ENCODE data around the gene PSAT1.

The PSAT1 gene

DNA sequence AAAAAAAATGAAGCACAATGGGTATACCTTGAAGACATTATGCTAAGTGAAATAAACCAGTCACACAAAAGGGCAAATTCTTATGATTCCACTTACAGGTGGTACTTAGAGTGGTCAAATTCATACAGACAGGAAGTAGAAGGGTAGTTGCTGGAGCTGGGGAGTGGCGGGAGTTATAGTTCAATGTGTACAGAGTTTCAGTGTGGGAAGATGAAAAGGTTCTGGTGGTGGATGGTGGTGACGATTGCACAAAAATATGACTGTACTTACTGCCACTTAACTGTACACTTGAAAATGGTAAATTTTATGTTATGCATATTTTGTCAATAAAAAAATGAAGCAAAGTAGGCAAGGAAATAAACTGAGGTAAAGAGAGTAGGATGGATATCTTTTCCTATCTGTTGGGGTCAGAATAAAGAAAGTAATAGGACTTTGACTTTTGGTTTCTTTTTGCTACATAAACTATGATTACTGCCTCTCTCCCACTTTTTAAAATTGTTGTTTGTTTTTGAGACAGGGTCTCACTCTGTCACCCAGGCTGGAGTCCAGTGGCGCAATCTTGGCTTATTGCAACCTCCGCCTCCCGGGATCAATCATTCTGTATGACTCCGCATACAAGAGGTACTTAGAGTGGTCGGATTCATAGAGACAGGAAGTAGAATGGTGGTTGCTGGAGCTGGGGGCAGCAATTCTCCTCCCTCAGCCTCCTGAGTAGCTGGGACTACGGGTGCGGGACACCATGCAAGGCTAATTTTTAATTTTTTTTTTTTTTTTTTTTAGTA, 4.0 kb upstream of the PSAT1 start:
- DNase-seq, result no peak

DNA sequence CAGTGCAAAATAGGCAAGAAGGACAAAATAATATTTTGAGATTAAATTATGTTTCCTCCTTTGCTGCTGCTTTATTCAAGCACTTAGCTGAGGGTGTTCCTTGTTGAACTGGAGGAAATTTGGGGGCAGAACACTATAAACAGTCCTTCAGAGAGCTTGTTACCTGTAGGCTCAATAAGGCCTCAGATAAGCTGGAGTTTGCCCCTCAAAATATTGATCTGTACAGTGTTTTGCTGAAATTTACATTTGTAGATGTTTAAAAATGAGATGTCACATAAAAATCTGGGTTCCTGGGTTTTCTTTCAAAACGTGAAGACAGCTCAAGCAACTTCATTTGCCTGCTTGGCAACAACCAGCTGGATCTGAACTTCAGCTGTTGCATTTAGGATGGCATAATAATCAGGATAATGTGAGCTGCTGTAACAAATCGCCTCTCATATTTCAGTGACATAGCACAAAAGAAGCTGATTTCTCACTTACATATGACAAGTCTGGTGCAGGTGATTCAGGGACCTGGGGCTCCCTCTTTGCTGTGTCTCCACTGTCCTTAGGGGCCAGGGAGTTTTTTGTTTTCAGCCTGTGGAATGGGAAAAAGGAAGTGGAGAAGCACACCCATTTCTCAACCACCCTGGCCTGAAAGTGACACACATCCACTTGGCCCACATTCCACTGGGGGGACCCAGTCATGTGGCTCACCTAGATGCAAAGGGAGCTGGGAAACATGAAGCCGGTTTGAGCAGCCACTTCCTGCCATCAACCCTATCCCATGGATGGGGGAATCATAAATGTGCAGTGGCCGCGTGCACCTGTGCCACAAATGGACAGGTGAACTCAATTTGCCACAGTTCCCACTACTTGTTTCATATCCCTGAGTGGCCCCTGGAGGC, 2.4 kb upstream of the PSAT1 start:
- peak in 1 of 2 experiments; percentile 3 for DNase-seq

DNA sequence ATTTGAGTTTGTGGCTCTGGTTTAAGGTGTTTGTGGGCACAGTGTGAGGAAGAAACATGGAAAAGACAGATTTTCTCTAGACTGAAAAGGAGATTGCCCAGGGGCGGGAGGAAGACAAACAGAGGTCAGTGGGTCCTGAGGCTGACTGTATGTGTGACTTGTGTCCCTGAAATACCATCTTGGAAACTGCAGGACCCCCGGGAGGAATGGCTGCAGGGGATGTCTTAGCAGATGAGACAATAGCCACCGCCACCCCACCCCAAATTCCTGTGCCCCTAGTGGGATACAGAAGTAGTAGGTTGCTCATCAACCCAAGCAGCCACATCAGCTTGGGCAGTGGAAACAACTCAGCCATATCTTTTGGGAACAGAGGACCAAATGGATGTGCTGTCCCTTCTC, 1.7 kb upstream of the PSAT1 start:
- DNase-seq, result peak in 1 of 2 experiments; percentile 14

DNA sequence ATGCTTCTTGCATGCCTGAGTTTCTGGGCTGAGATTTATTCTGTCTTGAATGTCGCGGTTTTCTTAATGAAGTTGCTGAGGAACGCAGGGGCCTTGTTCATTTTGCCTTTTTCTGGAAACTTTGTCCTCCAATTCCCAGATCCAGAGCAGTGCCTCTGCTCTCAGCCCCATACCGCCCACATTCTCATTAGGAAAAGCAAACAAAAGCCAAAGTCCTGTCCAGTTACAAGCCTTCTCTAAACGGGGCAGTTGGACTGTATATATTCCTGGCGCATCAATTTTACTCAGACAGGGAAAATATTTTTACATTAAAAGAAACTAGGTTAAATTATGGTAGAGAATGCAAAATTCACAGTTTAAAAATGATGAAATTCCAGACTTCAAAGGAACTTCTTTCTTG, 1.2 kb upstream of the PSAT1 start:
- peak in 1 of 2 experiments; percentile 13 for DNase-seq

DNA sequence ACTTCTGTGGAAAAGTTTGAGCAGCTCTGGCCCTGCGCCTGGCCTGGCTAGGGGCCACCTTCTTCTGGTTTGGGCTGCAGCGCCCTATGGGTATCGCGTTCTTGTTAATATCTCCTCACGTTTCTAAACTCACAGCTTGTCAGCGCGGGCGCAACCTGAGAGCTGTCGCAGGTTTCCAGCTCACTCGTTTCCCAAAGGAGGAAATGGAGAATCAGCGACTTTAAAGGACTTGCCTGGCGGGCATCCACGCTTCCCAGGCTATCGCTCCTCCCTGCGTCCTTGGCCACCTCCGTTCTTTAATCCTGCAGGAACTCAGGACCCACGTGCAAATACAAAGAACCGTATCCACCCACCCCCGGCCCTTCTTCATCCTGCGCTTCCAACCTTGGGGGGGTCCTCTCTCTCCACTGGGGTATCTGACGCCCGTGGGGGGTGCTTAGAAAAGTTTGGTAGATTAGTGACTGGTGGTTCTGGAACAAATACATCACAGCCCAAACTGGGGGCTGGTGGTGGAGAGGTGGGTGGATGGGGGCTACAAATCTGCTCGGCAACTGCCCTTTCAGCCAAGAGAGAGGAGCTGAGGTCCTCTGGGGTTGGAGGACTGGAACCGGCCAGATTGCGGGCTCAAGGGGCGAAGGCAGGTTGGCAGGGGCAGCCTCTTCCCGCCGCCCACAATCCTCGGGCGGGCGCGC, 578 bp upstream of the PSAT1 start:
- DNase-seq, result peak; percentile 48 to 51

DNA sequence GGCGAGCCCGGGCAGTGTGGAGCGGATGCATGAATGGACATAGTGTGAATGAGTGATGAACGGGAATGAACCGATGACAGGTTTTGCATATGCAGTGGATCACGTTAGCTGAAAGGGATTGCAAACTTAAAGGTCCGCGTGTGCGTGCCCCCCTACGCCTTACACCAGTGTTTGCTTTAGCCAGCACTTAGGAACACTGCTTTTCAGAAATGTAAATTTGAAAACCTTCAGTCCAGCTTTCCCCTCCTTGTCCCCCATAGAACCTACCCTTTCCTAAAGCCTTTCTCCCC, 692 bp downstream of the PSAT1 start:
- no peak for DNase-seq

DNA sequence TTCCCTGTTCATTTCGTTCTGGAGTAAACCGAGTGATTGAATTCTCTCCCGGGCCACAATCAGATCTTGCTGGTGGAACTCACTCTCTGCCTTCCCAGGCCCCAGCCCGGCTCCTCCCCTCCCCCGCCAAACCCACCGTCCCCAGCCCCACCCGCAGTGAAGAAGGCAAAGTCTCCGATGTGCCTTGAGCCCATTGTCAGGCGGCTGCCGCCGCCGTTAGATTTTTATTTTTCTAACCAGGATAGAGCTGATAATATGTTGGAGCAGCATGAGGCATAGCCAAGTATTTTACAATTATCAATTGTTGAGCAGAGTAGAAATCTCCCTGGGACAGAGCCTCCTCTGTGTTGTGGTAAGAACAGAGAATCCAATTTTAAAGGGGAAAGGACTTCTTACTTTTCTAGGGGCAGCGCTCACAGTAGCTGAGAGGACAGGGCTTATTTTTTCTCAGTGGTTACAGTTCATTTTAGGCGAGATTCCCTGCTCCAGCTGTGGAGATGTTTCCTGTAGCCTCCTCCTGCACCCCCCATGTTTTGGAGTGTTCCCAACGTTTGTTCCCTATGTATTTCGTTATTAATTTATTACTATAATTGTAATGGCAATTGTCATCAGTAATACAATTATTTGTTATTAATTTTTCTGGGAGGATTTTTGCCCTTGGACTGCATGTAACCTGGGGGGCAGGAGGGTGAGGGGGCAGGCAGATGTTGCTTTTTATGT, 1.3 kb downstream of the PSAT1 start:
- DNase-seq, result peak; percentile 22 to 33

DNA sequence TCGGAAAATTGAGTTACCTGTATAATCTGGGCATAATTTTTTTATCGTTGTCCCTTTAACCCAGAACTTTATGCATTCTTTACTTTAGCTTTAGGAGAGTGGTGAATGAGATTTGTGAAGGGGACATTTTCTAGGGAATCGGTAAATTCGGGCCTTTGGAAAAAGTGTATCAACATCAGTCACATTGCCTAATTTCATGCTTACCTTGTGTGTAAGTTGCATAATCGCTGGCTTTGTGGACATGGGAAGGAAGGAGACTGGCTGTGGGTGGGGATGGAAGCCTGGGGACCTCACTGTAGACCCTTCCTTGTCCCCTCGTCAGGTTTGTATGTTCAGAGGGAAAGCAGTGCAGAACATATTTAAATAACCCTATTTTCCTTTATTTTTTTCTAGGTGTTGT, 3.3 kb downstream of the PSAT1 start:
- no peak for DNase-seq

DNA sequence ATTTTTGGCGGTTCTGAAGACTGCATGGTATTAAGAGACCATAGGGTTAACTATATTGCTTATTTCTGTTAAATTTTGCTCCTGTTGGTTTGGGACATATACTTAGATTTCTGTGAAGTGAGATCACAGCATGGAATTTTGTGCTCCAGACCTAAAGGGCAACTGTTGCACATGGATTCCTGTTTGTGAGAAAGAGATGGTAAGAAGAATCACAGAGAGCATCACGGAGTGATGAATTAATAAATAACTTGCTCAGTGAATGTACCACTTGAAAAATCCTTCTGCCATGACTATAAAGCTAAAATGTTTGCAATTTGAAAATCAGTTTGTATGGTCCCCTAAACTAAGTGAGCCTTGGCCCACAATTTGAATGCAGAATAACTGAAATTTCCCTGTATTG, 4.5 kb downstream of the PSAT1 start:
- no peak for DNase-seq

DNA sequence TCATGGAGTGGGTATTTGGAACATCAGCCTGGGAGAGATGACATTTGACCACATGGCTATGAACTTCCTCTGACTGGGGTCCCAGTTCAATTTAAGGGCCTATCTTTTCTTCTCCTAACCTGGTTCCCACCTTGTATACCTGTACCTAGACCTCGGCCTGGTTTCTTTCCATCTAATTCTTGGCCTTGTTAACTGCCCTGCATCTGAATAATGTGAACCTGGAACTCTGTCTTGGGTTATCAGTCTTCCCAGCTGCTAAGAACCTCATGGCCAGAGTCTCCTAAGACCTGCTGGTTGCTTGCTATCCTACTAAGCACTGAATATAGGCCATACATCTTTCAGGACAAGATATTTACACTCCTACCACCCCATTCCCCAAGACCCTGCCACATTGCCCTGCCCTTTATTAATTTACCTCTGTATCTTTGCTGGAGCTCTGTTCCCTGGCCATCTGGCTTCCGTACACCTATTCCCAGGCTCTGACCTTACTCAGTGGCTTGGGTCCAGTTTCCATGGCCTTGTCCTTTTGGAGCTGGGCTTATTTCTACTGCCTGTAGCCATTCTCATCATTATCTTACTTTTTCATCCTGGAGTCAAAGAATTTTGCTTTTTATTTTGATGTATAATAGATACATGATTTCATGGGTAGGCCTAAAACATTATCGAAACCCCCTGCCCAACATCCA, 6.6 kb downstream of the PSAT1 start:
- no peak for DNase-seq

DNA sequence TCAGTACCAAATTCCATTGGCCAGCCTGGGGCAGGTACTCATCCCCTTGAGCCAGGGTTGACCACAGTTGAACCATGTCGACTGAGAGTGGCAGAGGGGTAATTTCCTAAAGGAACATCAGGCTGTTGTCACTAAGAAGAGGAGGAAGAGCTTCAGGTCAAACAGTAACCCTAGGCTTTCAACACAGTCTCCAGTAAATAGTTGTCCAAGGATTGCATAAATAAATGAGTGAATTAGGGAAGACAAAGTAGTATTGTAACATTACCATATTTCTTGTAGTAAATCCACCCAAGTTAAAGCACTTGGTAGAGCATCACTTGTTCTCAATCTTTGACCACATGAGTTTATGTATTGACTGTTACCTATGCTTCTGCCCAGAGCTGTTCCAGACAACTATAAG, 7.4 kb downstream of the PSAT1 start:
- no peak for DNase-seq

DNA sequence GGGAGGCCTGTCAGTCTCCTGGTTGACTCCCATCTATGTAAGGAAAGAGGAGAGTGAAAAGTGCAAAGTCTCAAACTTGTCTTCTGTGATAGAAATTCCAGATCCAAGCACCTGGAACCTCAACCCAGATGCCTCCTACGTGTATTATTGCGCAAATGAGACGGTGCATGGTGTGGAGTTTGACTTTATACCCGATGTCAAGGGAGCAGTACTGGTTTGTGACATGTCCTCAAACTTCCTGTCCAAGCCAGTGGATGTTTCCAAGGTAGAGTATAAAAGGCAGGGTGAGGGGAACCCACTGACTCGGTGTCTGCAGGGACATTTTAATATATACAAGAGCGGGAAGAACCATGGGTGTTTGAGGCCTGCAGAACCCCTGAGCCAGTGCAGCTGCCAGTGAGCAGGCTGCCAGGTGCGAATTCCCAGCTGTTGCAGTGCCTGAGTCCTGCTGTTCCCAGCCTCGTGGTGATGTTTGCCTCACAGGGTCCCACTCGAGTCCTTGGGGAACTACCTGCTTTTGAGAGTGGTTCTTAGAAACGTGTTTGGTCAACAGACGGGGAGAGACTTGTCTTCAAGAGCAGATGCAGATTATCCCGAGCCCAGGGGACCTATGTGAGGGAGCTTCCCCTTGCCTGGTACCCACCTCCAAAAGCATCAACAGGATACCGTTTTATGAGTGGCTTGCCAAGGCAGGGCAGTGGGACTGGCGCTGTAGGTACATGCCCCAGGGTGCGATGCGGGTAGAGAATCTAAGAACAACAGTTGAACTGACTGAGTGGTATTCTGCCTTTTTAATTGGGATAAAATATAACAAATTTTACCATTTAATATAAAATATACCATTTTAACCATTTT, 9.5 kb downstream of the PSAT1 start:
- DNase-seq, result no peak

DNA sequence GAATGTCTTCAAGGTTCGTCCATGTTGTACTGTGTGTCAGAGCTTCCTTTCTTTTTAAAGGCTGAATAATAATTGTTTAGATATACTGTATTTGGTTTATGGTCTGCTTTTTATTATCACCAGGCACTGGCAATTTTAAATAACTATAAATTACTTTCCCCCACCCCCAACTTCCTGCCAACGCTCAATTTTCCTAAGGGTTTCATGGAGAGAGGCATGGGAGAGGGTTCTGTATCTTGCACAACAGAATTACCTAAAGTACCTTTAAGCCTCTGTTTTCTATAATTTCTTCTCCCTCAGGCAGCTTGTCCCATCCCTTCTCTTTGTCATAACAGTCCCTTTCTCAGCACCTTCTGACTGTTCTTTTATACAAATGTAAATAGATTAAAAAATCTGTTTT, 10.4 kb downstream of the PSAT1 start:
- no peak for DNase-seq

DNA sequence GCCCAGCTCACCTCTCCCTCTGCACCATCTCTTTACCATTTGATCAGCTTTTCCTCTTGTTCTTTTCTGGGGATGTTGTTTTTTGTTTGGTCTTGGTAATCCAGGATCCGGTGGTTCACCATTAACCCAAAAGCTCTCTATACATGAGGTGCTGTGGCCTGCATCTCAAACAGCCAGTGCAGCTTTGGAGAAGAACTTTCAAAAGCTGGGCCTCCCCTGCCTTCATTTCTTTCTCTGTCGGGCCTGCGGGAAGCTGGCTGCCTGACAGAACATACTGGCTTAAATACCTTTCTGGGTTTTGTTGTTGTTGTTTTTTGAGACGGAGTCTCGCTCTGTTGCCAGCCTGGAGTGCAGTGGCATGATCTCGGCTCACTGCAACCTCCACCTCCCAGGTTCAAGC, 12.1 kb downstream of the PSAT1 start:
- no peak for DNase-seq

DNA sequence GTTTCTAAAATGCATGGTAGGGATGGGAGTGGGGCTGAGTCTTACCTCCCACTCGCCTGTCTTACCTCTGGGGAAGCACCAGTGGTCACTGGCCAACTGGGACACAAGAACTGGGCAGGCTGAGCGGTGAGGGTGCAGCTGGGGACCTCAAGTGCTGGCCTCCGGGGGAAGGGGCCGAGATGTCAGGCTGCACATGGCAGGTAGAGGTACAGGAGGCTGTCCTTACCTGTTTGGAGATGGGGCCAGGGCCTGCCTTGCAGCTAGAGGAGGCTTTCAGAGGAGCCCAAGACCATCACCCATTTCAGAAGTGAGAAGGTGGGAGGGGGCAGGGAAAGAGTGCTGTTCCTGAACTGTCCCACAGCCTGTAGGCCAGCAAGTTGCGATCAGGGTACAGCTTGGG, 14.2 kb downstream of the PSAT1 start:
- no peak for DNase-seq

DNA sequence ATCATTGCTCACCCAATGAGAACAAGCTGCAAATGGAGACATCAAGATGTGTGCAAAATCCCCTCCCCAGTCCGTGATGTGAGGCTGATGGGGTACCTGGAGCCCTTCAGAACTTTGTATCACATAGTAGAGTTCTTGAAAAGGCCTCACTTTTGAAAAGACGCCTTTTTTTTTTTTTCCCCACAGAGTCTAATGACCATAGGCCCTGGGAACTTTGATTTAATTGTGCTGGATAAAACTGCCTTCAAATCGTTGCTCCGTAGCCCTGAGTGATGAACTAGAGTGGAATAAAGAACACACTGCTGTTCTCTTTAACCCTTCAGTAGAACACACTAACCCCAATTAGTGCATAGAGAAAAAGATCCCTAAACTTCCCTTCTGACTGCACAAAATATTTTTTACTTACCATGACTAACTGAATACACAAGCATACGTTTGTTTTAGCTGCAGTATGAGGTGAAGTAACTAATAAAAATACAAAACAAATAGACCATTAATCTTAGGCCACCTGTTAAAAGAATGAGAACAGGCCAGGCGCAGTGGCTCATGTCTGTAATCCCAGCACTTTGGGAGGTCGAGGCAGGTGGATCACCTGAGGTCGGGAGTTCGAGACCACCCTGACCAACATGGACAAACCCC, 15.1 kb downstream of the PSAT1 start:
- DNase-seq, result no peak

DNA sequence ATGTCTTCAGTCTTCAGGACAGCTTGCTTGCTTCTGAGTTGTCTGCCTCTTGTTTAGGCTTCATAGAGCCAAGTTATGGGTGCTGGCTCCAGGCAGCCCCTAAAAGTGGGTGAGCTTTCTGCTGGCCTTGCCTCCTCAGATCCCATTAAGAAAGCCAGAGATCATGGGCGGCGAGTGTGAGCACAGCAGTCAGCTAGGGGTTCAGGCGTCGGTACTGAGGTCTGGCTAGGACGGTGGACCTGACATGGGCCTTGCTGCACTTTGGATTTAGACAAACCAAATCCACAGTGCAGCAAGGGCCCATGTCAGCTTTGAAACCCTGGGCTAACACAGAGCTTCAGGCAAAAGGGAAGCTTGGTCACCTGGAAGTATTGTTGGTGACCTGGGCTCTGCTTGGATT, 17.6 kb downstream of the PSAT1 start:
- DNase-seq, result peak; percentile 14 to 16

DNA sequence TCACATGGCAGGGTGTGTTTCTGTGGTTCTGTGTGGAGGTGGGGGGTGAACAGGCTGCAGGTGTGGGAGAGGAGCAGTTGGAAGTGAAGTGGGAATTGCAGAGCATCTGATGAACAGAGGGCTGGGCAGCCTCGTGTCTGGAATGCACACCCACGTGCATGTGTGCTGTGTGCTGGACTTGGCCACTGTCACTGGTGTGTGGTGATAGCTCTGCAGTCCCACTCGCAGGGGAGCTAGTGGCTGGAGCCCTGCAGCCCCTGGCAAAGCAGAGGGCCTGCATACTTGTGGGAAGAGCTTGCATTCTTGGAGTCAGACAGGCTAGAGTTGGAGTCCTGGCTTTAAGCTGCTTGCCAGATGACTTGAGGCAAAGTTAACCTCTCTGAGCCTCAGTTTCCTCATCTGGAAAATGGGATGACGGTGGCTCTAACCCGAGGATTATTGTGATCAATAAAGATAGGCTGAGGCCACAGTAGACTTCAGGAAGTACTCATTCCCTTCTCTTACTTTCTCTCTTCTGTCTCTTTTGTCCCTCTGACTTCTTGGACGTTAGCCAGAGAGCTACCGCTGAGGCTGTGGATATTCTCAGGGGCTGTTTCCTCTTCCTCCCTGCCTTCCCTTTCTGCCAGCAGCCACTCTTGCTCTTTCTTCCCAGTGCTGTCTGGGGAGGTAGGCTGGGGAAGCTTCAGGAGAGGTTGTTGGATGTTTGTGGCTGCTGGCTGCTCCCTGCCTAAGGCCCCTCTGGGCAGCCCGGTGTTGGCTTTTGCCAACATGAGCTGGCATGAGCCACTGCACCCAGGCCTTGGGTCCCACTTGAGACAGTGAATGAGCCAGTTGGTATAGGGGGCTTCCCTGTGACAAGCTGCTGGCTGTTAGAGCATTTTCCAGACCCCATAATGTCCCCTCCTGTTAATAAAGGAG, 18.3 kb downstream of the PSAT1 start:
- DNase-seq, result peak in 1 of 2 experiments; percentile 14

DNA sequence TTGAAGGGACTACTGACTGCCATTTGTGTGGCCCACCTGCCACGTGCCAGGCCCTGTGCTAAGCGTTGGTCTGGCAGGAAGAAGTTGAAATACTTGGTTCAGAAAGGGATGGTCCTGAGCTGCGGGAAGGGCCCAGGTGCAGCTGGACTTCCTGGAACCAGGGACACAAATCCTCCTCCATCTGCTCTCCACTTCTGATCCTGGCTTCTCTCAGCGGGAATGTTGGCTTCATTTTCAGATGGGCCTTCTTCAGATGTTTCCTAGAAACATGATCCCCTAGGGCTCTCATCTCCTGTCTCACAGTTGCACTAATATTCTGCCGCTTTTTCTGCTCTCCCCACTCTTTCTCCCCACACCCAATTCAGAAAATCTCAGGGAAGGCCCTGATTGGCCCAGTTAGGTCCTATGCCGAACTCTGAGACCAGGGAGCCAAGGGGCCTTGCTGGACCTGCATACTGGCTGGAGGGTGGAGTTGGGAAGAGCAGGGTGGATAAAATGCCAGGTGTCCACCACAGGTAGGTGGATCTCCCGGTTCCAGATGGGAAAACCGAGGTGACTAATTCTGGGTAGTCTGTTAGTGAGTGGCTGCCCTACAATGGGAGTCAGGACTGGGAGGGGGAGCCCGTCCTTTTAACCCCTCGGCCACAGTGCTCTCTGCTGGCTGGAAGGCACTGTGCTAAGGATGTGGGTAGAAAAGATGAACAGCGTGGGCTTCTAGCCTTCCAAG, 19.4 kb downstream of the PSAT1 start:
- DNase-seq, result peak in 1 of 2 experiments; percentile 11
